Measurements from ENCODE around the gene SPATA6L.

The SPATA6L gene

DNA sequence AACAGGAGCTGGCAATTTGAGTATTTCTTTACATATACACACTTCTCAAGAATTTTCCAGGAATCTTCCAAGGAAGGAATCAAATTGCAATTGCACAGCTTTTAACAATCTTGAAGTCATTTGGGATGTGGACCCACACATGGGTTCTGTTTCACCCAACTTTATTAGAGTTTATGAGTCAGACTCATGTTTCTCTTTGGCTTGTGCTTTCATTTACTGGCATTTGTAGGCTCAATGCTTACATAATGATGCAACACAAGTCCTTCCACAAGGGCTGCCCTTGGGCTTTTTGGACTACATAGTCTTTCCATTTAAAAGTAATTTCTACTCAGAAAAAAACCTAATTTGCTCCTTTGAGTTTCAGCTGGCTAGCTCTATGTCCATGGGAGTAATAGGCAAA lies 8.5 kb upstream of the SPATA6L start:
- Histone ChIP-seq H3K4me1 (peaks cover 0 to 8% (median 3%) of the 10 kb centered on the region in 4 donors), H3K36me3 (no peaks in the 10 kb centered on the region), H3K9me3 (no peaks in the 10 kb centered on the region), H3K4me3 (no peak overlapping the region), H3K27ac (no peak overlapping the region), H3K27me3 (no peaks in the 10 kb centered on the region)
- TF ChIP-seq, protein P1, sequence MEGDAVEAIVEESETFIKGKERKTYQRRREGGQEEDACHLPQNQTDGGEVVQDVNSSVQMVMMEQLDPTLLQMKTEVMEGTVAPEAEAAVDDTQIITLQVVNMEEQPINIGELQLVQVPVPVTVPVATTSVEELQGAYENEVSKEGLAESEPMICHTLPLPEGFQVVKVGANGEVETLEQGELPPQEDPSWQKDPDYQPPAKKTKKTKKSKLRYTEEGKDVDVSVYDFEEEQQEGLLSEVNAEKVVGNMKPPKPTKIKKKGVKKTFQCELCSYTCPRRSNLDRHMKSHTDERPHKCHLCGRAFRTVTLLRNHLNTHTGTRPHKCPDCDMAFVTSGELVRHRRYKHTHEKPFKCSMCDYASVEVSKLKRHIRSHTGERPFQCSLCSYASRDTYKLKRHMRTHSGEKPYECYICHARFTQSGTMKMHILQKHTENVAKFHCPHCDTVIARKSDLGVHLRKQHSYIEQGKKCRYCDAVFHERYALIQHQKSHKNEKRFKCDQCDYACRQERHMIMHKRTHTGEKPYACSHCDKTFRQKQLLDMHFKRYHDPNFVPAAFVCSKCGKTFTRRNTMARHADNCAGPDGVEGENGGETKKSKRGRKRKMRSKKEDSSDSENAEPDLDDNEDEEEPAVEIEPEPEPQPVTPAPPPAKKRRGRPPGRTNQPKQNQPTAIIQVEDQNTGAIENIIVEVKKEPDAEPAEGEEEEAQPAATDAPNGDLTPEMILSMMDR (IDR thresholded peaks at IDR 0.05): no peak
- intact Hi-C loops (cut with DNase I; ENCODE audit: low total_unique reads): no loop called here
- DNase-seq: no peak

DNA sequence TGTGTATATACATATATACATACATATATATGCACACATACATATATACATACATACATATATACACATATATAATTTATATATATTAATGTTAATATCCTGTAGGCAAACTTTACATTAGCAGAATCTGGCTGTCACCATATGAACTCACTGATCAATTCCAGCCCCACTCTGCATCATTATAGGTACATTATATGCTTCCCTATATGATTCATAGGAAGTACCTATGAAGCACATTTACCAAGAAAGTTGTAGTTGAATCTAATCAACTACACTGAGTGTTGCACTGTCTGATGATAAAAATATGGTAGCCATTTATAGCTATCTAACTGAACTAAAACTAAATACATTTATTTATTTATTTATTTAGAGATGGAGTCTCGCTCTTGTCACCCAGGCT lies 5.5 kb upstream of the SPATA6L start:
- H3K4me3 ChIP-seq: no peak overlapping the region
- H3K9me3 ChIP-seq: no peaks in the 10 kb centered on the region
- H3K4me1 ChIP-seq: no peaks in the 10 kb centered on the region
- H3K27me3 ChIP-seq: no peaks in the 10 kb centered on the region
- intact Hi-C loops (cut with DNase I; ENCODE audit: low total_unique reads): no loop called here
- no peaks in the 10 kb centered on the region for H3K36me3 ChIP-seq
- TF ChIP-seq, protein P1 (IDR thresholded peaks at IDR 0.05): no peak
- no peak for DNase-seq
- no peak overlapping the region for H3K27ac ChIP-seq

DNA sequence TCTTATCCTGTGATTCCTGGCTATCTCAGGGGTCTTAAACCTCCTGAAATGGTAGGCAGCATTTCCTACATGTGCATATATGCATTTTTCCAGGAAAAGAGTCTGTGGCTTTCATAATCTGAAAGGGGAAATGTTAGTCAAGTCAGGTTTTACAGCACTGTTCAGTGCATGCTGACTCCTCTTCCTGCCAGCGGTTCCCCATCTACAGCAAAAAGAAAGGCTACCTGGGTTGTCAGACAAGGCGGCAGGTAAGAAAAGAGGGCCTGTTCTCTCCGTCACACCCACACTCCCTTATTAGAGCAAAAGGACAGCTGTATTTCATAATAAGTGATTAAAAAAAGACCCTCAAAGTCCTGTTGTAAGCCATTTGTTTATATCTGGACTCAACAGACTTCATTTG lies 4.3 kb upstream of the SPATA6L start:
- H3K27ac ChIP-seq: no peak overlapping the region
- no peaks in the 10 kb centered on the region for H3K9me3 ChIP-seq
- intact Hi-C loops (cut with DNase I; ENCODE audit: low total_unique reads): no loop called here
- H3K27me3 ChIP-seq: no peaks in the 10 kb centered on the region
- TF ChIP-seq, protein P1 (IDR thresholded peaks at IDR 0.05): no peak
- no peak for DNase-seq
- H3K4me1 ChIP-seq: peaks cover 0 to 7% (median 2%) of the 10 kb centered on the region in 4 donors
- H3K36me3 ChIP-seq: no peaks in the 10 kb centered on the region
- no peak overlapping the region for H3K4me3 ChIP-seq

DNA sequence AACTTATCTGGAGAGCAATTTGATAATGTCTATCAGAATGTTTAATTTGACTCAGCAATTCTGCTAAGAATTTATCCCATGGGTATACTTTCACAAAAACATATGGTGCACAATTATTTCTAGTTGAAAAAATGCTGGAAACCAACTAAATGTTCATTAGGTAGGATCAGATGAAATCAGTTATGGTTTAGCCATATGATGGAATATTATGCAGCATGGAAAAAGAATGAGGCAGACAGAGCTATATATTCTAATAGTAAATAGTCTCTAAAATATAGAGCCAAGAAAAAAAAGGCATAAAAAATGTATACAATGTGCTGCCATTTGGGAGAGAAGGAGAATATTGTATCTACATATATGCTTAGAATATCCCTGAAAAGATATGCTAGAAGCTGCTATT lies 3.6 kb upstream of the SPATA6L start:
- Histone ChIP-seq H3K27ac (no peak overlapping the region), H3K4me3 (no peak overlapping the region), H3K27me3 (no peaks in the 10 kb centered on the region), H3K9me3 (no peaks in the 10 kb centered on the region), H3K36me3 (no peaks in the 10 kb centered on the region), H3K4me1 (peaks cover 0 to 14% (median 7%) of the 10 kb centered on the region in 4 donors)
- DNase-seq: no peak
- intact Hi-C loops (cut with DNase I; ENCODE audit: low total_unique reads): loop anchor here (10.0 kb wide), 2 partner anchors 375 to 775 kb away; no protein-coding TSS in a partner anchor
- TF ChIP-seq, protein P1 (IDR thresholded peaks at IDR 0.05): no peak

DNA sequence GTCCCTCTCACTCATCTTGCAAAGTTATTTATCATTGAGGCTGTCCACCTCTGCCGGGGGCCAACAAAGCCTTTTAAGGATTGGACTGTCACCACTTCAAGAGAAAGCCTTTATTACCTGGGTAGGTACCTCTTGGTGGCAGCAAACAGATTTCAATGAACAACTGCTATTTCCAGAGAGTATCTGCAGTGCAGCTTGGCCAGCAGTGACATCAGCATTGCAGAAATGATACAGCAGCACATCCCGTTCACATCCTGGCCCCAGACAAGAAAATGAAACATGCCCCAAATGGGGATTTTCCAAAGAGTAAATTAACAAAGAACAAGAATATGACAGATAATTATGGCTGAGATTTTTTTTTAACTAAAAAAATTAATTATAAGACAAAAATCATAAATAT lies 2.3 kb upstream of the SPATA6L start:
- H3K27ac ChIP-seq: no peak overlapping the region
- intact Hi-C loops (cut with DNase I; ENCODE audit: low total_unique reads): loop anchor here (10.0 kb wide), 2 partner anchors 374 to 776 kb away; no protein-coding TSS in a partner anchor
- no peak overlapping the region for H3K4me3 ChIP-seq
- no peaks in the 10 kb centered on the region for H3K9me3 ChIP-seq
- DNase-seq: no peak
- H3K4me1 ChIP-seq: peaks cover 0 to 25% (median 17%) of the 10 kb centered on the region in 4 donors
- TF ChIP-seq, protein P1 (IDR thresholded peaks at IDR 0.05): no peak
- H3K36me3 ChIP-seq: no peaks in the 10 kb centered on the region
- no peaks in the 10 kb centered on the region for H3K27me3 ChIP-seq

DNA sequence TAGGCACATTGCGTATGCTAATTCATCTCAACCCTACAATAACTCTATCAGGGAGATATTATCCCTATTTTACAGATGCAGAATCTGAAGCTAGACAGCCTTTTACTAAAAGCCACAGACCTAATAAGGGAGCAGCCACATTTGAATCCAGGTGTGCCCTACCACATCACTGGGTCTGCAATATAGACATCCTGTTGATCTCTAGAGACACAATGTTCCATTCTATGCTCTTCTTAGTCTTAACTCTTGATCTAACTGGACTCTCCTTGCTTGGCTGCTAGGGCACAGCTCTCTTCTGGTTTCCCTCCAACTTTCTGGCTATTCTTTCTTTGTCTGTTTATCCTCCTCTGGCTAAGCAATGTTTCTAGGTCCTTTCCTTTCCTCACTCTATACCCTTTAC lies 1.4 kb upstream of the SPATA6L start:
- DNase-seq: no peak
- Histone ChIP-seq H3K4me1 (peaks cover 0 to 34% (median 24%) of the 10 kb centered on the region in 4 donors), H3K27ac (no peak overlapping the region), H3K36me3 (no peaks in the 10 kb centered on the region), H3K4me3 (no peak overlapping the region), H3K27me3 (no peaks in the 10 kb centered on the region), H3K9me3 (no peaks in the 10 kb centered on the region)
- TF ChIP-seq, protein P1 (IDR thresholded peaks at IDR 0.05): no peak
- intact Hi-C loops (cut with DNase I; ENCODE audit: low total_unique reads): loop anchor here (10.0 kb wide), 2 partner anchors 373 to 777 kb away; no protein-coding TSS in a partner anchor
